RWPE2 (cell line): ENCODE data around the gene MAP4K2.

ENCODE experiments used
- ATAC-seq: fragments of 200-7000 bp; cut with Tn5 transposase; 3 replicates; pipeline ENCODE4 v1.9.1; 2021; ENCODE audit warnings: low read depth
- DNase-seq: peaks from one replicate; pipeline ENCODE4 v3.0.0-alpha.2; 2020; ENCODE audit warnings: low spot score
- H3K27ac ChIP-seq: fragments of 450-650 bp; 2 replicates; pipeline ENCODE4 v1.5.1; 2017; ENCODE audit warnings: mild to moderate bottlenecking; ENCODE audit not compliant: poor library complexity, severe bottlenecking
- H3K27me3 ChIP-seq: fragments of 250-450 bp; sonication (Bioruptor Pico); 2 replicates; pipeline ENCODE4 v1.5.1; 2021; ENCODE audit warnings: mild to moderate bottlenecking, moderate library complexity; ENCODE audit not compliant: insufficient read depth, poor library complexity, severe bottlenecking
- H3K36me3 ChIP-seq: fragments of 250-450 bp; sonication (Bioruptor Pico); 2 replicates; pipeline ENCODE4 v1.5.1; 2020; ENCODE audit warnings: low read depth, mild to moderate bottlenecking, moderate library complexity
- H3K4me1 ChIP-seq: fragments of 250-450 bp; sonication (Bioruptor Pico); 2 replicates; pipeline ENCODE4 v1.5.1; 2021; ENCODE audit warnings: mild to moderate bottlenecking, moderate library complexity; ENCODE audit not compliant: insufficient read depth, poor library complexity, severe bottlenecking
- H3K4me3 ChIP-seq: fragments of 250-450 bp; sonication (Bioruptor Pico); 2 replicates; pipeline ENCODE4 v1.5.1; 2021; ENCODE audit warnings: mild to moderate bottlenecking, moderate library complexity; ENCODE audit not compliant: severe bottlenecking
- H3K9me3 ChIP-seq: fragments of 250-450 bp; sonication (Bioruptor Pico); 2 replicates; pipeline ENCODE4 v1.5.1; 2021; ENCODE audit warnings: mild to moderate bottlenecking, moderate library complexity; ENCODE audit not compliant: severe bottlenecking
- TF ChIP-seq, protein P1 (sequence below): fragments of 450-650 bp; IDR thresholded peaks from one replicate; pipeline ENCODE4 v1.5.1; 2017; ENCODE audit warnings: mild to moderate bottlenecking, moderate library complexity; ENCODE audit not compliant: poor library complexity, severe bottlenecking

Gene MAP4K2

DNA sequence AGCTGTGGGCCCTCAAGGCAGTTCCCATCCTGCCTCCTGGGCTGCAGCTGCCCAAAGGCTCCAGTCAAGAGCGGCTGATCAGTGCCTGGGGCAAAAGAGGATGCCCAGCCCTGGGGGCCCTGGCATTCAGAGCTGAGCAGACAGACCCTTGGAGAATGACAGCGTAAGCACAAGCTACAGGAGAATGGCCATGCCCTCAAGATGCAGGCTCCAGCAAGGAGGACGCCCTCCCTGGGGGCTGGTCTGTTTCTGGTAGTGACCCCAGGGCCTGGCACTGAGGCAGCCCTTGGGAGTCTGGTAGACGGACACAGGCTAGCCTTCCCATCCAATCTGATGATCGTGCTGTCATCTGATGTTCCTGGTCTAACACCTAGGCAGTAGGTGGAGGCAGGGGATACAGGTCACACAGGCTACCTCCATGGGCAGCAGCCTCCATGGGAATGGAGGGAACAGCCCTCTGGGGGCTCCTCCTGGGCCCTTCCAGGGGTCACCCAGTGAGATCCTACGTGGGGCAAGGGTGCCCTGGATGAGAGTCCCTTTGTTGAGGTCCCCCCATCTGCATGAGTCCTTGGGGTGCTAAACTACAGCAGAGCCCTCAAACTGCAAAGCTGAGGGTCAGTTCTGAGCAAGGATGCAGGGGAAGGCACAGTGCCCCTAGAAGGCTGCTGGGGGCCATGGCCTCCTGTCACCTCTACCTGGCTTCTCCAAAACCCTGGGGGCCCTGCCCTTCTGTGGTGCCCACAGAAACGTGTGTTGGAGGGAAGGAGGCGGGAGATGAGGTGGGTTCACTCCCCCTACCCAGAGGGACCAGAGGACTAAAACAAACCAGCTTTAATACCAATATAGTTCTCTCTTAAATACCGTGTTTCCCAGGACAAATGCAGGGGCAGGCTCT, 14.4 kb downstream of the MAP4K2 start:
- H3K27ac ChIP-seq, result no peak overlapping the region
- no peaks in the 10 kb centered on the region for H3K36me3 ChIP-seq
- no peaks in the 10 kb centered on the region for H3K4me1 ChIP-seq
- TF ChIP-seq, protein P1, sequence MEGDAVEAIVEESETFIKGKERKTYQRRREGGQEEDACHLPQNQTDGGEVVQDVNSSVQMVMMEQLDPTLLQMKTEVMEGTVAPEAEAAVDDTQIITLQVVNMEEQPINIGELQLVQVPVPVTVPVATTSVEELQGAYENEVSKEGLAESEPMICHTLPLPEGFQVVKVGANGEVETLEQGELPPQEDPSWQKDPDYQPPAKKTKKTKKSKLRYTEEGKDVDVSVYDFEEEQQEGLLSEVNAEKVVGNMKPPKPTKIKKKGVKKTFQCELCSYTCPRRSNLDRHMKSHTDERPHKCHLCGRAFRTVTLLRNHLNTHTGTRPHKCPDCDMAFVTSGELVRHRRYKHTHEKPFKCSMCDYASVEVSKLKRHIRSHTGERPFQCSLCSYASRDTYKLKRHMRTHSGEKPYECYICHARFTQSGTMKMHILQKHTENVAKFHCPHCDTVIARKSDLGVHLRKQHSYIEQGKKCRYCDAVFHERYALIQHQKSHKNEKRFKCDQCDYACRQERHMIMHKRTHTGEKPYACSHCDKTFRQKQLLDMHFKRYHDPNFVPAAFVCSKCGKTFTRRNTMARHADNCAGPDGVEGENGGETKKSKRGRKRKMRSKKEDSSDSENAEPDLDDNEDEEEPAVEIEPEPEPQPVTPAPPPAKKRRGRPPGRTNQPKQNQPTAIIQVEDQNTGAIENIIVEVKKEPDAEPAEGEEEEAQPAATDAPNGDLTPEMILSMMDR, result no peak
- H3K4me3 ChIP-seq, result no peak overlapping the region
- no peak for DNase-seq
- ATAC-seq, result no peak
- no peaks in the 10 kb centered on the region for H3K27me3 ChIP-seq
- no peaks in the 10 kb centered on the region for H3K9me3 ChIP-seq

DNA sequence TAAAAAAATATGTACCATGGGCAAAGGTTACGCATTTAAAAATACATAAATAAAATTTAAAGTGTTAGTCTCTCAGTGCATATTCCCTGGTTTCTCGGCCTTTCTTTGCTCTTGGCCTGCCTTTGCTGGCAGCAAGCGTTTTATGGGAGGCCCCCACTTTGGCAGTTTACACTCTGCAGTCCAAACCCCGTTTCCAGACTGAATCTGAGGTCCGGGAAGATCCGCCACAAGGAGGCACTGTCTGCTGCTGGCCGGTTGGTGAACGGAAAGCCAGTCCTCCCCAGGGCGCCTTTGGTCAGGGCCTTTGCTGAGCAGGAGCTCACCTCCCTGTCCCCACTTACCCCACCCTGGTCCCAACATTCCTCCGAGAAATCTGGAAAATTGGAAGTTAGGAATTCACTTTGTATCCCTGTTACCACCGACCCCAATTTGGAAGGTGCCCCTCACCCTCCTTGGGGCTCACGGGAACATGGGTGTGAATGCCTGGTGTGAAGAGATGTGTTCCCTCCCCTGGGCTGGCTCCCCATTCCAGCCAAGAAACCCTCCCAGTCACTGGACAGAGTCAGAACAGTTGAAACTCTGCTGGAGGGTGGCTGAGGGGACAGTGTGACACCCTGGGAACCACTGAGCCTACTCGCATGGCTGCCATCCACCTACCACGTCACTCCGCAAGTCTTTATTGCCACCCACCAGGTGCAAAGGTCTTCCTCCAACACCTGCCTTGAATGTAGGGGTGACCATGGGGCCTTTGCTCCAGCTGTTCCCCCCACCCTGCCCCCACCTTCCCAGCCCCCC, 15.3 kb downstream of the MAP4K2 start:
- DNase-seq (peak; percentile 65), ATAC-seq (peak; percentile 43; the same call in 1 of the 3 replicates)
- TF ChIP-seq, protein P1, result peak; percentile 75

DNA sequence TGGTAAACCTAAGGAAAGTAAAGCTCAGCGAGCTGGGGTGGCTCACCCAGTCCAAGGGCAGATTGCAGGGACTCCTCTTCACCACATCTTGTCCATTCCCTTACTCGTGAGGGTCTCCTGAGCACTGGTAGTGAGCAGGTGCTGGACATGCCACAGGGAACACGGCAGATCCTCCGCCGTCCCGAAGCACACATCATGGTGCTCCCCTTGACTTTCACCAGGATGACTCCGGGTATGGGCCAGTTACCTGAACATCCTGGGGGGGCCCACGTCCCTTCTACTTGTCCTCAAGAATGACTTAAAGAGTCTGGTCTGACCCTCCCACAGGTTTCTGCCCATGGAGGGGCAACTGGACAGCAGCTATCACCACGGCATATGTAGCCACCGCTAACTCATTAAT, 16.7 kb downstream of the MAP4K2 start:
- no peak overlapping the region for H3K27ac ChIP-seq
- no peak for DNase-seq
- H3K9me3 ChIP-seq, result no peaks in the 10 kb centered on the region
- no peak for ATAC-seq
- H3K4me1 ChIP-seq, result no peaks in the 10 kb centered on the region
- no peaks in the 10 kb centered on the region for H3K27me3 ChIP-seq
- H3K36me3 ChIP-seq, result no peaks in the 10 kb centered on the region
- H3K4me3 ChIP-seq, result no peak overlapping the region
- TF ChIP-seq, protein P1, result no peak

More for the DNA sequence above, 15.3 kb downstream of the MAP4K2 start:
- H3K4me3 ChIP-seq, result no peak overlapping the region
- no peaks in the 10 kb centered on the region for H3K27me3 ChIP-seq
- H3K36me3 ChIP-seq, result no peaks in the 10 kb centered on the region
- H3K4me1 ChIP-seq, result no peaks in the 10 kb centered on the region
- H3K27ac ChIP-seq, result no peak overlapping the region
- no peaks in the 10 kb centered on the region for H3K9me3 ChIP-seq

DNA sequence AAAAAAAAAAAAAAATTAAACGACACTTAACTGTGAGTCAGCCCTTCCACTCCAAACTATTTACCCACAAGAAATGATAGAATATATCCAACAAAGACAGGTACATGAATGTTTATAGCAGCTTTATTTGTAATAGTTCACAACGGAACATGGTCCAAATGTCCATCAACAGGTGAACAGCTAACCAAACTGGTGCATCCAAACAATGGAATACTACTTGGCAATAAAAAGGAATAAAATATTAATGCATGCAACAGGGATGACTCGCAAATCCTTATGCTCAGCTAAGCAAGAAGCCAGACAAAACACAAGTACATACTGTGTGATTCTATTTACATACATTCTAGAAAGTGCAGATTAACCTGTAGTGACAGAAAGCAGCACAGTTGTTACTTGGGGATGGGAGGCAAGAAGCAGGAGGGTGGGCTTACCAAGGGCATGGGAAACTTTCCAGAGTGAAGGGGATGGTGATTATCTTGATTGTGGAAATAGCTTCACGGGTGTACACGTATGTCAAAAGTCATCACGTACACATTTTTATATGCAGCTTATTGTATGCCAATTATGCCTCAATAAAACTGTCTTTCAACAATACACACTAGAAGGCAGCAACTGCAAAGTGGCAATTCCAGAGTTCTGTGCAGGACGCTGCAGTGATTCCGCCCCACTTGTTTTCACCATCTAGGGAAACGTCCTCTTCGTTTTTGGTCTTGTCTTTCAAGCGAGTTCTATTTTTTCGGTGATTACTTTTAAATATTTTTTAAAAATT, 18.0 kb downstream of the MAP4K2 start:
- no peak overlapping the region for H3K27ac ChIP-seq
- H3K27me3 ChIP-seq, result no peaks in the 10 kb centered on the region
- H3K36me3 ChIP-seq, result no peaks in the 10 kb centered on the region
- H3K9me3 ChIP-seq, result no peaks in the 10 kb centered on the region
- DNase-seq, result no peak
- TF ChIP-seq, protein P1, result no peak
- H3K4me1 ChIP-seq, result no peaks in the 10 kb centered on the region
- no peak for ATAC-seq
- no peak overlapping the region for H3K4me3 ChIP-seq
